Astrocyte (in vitro differentiated cells and primary cell): ENCODE measurements around the gene MIEF1.

Source experiments
- EZH2 ChIP-seq: IDR thresholded peaks from 2 replicates; pipeline ENCODE4 v1.6.1; 2012; ENCODE audit warnings: mild to moderate bottlenecking, low read length, inconsistent platforms; ENCODE audit not compliant: insufficient read depth
- TF ChIP-seq, protein P1 (sequence below): IDR thresholded peaks from 2 replicates; pipeline ENCODE4 v1.5.1; 2011; ENCODE audit warnings: low read depth, mild to moderate bottlenecking, inconsistent platforms, low read length, moderate library complexity; ENCODE audit not compliant: insufficient read depth

DNA sequence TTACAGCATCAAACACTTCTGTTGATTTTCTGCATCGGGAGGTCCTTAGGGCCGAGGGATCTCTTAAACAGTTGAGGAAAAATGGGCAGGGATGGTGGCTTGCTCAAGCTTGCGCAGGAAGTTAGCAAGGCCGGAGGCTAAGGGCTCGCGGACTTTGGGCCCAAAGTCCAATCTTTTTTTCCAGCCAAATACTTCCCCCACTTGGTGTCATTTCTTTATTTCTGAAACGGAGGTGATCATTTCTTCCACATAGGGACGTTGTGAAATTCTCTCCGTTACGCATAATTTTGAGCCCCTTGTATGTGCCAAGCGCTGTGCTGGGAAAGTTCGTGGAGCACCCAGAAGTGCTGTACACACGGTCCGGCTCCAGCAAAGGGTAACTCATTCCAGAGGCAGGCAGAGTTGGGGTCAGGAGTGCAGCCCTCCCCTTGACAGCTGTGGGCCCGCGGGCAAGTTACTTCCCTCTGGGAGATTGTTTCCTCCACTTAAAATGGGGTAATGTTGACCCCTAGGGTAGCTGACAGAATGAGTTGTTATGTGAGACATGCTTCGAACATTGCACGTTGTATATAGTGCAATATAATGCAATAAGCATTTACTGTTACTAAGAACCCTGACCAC is 809 bp downstream of the MIEF1 start:
- TF ChIP-seq, protein P1, sequence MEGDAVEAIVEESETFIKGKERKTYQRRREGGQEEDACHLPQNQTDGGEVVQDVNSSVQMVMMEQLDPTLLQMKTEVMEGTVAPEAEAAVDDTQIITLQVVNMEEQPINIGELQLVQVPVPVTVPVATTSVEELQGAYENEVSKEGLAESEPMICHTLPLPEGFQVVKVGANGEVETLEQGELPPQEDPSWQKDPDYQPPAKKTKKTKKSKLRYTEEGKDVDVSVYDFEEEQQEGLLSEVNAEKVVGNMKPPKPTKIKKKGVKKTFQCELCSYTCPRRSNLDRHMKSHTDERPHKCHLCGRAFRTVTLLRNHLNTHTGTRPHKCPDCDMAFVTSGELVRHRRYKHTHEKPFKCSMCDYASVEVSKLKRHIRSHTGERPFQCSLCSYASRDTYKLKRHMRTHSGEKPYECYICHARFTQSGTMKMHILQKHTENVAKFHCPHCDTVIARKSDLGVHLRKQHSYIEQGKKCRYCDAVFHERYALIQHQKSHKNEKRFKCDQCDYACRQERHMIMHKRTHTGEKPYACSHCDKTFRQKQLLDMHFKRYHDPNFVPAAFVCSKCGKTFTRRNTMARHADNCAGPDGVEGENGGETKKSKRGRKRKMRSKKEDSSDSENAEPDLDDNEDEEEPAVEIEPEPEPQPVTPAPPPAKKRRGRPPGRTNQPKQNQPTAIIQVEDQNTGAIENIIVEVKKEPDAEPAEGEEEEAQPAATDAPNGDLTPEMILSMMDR = no peak
- no peak for TF ChIP-seq EZH2
